Measurements from ENCODE around the gene SMG9. TPM values are rescaled to one million over a fixed set of nuclear protein-coding genes. Genes with fewer than 3 reads are reported as not detected.

The SMG9 gene
- total RNA-seq, 1 donor from 2014 or later = 87.6 TPM

DNA sequence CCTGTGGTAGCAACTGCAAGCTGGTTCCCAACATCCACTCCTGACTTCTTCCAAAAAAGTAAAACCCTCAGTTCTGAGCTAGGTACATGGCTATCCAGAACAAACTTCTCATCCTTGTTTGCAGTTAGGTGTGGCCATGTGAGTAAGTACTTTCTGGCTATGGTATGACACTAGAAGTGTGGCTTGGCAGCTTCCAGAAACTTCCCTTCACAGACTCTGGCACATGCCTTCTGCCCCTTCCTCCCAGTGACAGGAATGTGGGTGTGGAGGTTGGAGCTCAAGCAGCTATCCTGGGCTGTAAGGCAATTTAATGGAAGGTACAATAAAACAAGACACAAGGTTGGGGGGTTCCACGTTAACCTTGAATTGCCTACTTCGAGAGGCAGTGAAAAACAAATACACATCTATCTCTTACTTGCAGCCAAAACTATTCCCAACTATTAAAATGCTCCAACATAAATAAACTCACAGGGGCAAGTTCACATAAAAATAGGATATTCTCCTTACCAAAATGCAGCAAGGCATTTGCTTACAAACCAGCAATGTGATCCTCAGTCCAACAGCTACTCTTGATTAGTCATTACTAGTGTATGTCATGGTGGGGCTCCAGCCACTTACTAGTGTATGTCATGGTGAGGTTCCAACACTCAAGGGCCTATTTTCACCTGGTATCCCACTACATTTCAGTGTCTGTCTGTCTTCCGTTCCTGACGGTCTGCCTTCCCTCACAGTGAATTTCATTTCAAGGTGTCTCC, 3.1 kb downstream of the SMG9 start:
- Mint-ChIP-seq H3K36me3 (ENCODE audit: low read depth) (peaks cover 24% of the 10 kb centered on the region), H3K27me3 (ENCODE audit: low read depth) (peaks cover 4% of the 10 kb centered on the region), H3K9me3 (no peaks in the 10 kb centered on the region), H3K27ac (ENCODE audit: unreplicated experiment) (no peak overlapping the region), H3K4me1 (peaks cover 38% of the 10 kb centered on the region), H3K4me3 (peak overlapping the region; percentile 66)
- TF ChIP-seq, protein P1, sequence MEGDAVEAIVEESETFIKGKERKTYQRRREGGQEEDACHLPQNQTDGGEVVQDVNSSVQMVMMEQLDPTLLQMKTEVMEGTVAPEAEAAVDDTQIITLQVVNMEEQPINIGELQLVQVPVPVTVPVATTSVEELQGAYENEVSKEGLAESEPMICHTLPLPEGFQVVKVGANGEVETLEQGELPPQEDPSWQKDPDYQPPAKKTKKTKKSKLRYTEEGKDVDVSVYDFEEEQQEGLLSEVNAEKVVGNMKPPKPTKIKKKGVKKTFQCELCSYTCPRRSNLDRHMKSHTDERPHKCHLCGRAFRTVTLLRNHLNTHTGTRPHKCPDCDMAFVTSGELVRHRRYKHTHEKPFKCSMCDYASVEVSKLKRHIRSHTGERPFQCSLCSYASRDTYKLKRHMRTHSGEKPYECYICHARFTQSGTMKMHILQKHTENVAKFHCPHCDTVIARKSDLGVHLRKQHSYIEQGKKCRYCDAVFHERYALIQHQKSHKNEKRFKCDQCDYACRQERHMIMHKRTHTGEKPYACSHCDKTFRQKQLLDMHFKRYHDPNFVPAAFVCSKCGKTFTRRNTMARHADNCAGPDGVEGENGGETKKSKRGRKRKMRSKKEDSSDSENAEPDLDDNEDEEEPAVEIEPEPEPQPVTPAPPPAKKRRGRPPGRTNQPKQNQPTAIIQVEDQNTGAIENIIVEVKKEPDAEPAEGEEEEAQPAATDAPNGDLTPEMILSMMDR (conservative IDR thresholded peaks at IDR 0.05) = no peak
- DNase-seq (ENCODE audit: low read depth, low spot score) = no peak

DNA sequence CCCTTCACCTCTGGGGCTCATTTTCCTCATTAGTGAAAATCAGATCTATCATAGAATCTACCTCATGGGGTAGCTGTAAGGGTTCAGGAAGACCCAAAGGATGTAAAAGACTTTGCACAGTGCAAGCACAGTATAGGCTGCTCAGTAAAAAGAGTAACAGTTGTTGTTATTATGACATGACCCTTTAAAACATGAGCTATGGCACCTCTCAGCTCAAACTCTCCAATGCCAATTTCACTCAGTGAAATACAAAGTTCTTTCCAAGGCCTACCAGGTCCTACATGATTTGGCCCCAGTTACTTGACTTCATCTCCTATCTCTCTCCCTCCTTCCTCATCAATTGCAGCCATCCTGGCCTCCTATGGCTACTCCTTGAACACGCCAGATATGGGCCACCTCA, 4.9 kb downstream of the SMG9 start:
- no peak for DNase-seq (ENCODE audit: low read depth, low spot score)

DNA sequence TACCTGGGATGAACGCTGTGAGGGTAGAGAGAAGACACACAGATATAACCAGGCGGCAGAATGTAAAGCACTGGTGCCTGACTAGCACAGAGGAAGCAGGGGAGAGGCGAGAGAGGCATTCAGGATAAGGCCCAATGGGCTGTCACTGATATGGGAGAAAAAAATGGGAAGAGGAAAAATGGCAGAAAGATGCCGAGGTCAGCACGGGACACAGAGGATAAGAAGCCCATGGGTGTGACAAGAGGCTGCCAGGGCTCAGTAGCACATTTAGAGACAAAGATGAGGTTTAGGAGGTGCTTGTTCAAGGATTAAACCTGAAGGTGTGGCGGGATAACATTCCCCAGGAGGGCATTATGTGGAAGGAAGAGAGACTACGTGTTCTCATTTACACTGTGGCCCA, 5.6 kb downstream of the SMG9 start:
- Mint-ChIP-seq H3K36me3 (ENCODE audit: low read depth) (peaks cover 36% of the 10 kb centered on the region), H3K4me1 (peaks cover 26% of the 10 kb centered on the region), H3K4me3 (peak overlapping the region; percentile 9), H3K27ac (ENCODE audit: unreplicated experiment) (no peak overlapping the region), H3K27me3 (ENCODE audit: low read depth) (no peaks in the 10 kb centered on the region), H3K9me3 (no peaks in the 10 kb centered on the region)
- TF ChIP-seq, protein P1 (conservative IDR thresholded peaks at IDR 0.05) = no peak
- DNase-seq (ENCODE audit: low read depth, low spot score) = no peak

More for the DNA sequence above, 4.9 kb downstream of the SMG9 start:
- Mint-ChIP-seq H3K27me3 (ENCODE audit: low read depth) (peaks cover 2% of the 10 kb centered on the region), H3K4me1 (peaks cover 29% of the 10 kb centered on the region), H3K36me3 (ENCODE audit: low read depth) (peaks cover 31% of the 10 kb centered on the region), H3K4me3 (no peak overlapping the region), H3K9me3 (no peaks in the 10 kb centered on the region), H3K27ac (ENCODE audit: unreplicated experiment) (no peak overlapping the region)
- TF ChIP-seq, protein P1 (conservative IDR thresholded peaks at IDR 0.05) = no peak

DNA sequence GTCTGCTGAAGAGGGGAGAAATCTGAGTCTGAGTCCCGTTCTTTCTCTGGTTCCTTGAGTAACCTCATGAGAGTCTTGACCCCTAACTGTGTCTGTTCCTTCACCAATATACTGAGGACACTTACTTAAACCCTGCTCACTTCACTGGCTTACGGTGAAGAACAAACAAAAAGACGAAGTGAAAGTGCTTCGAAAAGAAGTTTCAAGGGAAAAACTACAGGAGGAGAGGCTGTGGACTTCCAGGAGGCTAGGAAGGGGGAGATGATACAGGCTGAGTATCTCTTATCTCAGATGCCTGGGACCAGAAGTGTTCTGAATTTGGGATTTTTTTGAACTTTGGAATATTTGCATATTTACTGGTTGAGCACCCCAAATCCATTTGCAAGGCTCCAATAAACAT, 6.1 kb downstream of the SMG9 start:
- H3K4me3 Mint-ChIP-seq = no peak overlapping the region
- DNase-seq (ENCODE audit: low read depth, low spot score) = no peak
- no peak overlapping the region for H3K27ac Mint-ChIP-seq (ENCODE audit: unreplicated experiment)
- H3K4me1 Mint-ChIP-seq = peaks cover 22% of the 10 kb centered on the region
- H3K36me3 Mint-ChIP-seq (ENCODE audit: low read depth) = peaks cover 40% of the 10 kb centered on the region
- no peaks in the 10 kb centered on the region for H3K27me3 Mint-ChIP-seq (ENCODE audit: low read depth)
- TF ChIP-seq, protein P1 (conservative IDR thresholded peaks at IDR 0.05) = no peak
- H3K9me3 Mint-ChIP-seq = no peaks in the 10 kb centered on the region

DNA sequence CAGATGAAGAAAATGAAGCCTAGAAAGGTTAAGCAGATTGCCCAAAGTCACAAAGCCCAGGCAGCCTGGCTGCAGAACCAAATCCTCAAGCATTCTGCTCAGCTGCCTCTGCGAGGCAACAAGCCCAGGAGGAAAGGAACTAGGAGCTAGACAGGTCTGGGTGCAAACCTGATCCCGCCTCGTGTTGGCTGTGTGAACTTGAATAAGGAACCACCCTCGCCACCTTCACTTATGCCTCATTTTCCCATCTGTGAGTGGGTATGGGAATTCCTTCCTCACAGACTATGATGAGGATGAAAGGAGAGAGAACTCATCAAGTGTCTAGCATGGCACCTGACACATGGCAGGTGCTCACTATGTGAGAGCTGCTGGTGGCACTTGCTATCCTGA, 6.6 kb downstream of the SMG9 start:
- TF ChIP-seq, protein P1 (conservative IDR thresholded peaks at IDR 0.05) = no peak
- Mint-ChIP-seq H3K27me3 (ENCODE audit: low read depth) (no peaks in the 10 kb centered on the region), H3K27ac (ENCODE audit: unreplicated experiment) (no peak overlapping the region), H3K4me3 (no peak overlapping the region), H3K9me3 (no peaks in the 10 kb centered on the region), H3K36me3 (ENCODE audit: low read depth) (peaks cover 40% of the 10 kb centered on the region), H3K4me1 (peaks cover 19% of the 10 kb centered on the region)
- DNase-seq (ENCODE audit: low read depth, low spot score) = no peak

Data from neural crest cell (in vitro differentiated cells).